HT1080 (cell line): Measurements from ENCODE around the gene ZC3H7A. TPM values are rescaled to one million over a fixed set of nuclear protein-coding genes. Genes with fewer than 3 reads are reported as not detected.

Experiments
- DNase-seq: peaks from one replicate; pipeline ENCODE4 v3.0.0-alpha.2; 2015; ENCODE audit warnings: low read depth
- small RNA-seq: library from RNA; depleted of rRNA; stranded (forward); fragments of <200 nt; gene quantifications from one replicate; pipeline ENCODE3, GENCODE V24; 2014
- total RNA-seq: library from RNA; depleted of rRNA; stranded (reverse); fragments of >200 nt; shearing (Covaris generic); gene quantifications from 2 replicates; pipeline ENCODE4 v1.2.3, GENCODE V29; 2014; rRNA removed

Gene ZC3H7A
- total RNA-seq, 1 experiment from 2014 or later: 35.3 TPM

DNA sequence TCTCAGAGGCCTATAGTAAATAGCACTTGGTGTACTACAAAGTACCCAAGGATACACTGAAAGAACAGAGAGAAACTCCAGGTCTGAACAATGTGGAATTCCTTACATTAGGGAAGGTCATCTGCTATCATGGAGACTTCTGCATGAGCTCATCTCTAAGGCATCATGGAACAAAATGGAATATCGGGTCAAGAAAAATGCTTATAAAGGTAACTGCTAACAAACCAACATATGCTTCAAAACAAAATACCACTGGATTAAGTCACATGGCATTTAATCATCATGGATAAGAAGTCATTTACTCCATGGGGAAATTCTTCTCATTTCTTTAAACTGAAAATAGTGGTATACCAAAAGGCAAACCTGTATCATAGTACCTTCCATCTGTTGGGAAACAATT, 88.6 kb downstream of the ZC3H7A start:
- DNase-seq: no peak

DNA sequence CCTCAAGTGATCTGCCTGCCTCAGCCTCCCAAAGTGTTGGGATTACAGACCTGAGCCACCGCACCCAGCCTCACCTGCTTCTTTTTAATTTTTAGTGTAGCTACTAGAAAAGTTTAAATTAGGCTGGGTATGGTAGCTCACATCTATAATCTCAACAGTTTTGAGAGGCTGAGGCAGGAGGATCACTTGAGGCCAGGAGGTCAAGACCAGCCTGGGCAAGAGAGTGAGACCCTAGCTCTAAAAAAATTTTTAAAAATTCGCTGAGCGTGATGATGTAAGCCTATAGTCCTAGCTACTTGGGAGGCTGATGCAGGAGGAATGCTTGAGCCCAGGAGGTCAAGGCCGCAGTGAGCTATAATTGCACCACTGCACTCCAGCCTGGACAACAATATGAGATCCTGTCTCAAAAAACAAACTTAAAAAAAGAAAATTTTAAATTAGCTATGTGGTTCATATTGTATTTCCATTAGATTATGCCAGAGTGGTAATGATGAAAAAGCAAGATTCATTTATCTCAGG, 89.3 kb downstream of the ZC3H7A start:
- DNase-seq: no peak

DNA sequence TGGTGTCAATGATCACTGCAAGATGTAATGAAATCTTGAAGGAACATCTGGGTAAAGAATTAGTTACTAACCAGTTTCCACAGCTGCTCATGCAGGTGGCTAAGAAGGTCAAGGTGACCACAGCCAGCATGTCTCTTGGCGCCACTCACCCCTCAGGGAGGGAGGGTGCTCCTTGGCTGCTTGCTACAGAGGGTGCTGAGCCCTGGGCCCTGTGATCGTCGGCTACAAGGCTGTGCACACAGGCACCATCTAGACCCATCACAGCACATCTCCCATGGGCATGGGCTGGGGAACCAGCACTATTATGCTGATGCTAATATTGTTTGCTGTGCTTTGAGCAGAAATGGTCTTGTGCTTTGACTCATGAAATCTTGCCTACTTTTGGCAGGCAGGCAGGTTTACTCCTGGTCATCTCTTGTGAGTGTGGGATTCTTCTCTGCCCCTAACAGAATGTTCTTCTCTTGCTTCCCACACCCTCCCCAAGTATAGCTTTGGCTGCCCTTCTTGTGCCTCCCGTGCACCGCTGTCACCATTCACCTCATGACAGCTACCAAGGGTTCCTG, 90.8 kb downstream of the ZC3H7A start:
- no peak for DNase-seq

DNA sequence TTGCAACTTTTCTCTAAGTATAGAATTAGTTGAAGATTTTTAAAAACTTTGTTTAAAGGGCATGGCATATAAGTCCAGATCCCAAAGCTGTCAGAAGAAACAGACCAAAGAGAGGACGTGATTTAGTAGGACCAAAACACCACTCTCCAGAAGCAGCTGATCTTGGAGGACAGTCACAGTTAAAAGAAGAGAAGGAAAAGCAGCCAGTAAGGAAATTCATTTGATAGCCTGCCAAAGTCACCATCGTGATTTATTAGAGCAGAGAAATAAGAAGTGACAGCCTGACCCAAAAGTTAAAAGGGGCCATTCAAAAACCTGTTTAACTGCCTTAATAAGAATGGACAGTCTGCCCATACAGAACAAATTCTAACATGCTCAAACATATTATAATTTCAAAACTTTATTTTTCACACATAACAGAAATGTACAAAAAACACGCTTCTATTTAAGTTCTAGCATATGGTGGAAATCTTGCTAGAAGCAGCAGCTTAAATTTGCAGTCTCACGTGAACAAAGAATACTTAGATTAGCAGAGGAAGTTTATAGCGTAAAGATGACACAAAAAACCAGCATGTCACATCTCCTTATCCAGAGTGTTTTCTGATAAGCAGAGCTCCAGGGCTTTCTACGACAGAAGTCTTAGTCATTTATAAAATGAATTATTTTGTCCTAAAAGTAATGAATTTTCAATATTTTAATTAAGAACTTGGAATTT, 91.6 kb downstream of the ZC3H7A start:
- DNase-seq: no peak

Small RNAs within 50 kb of the gene (small RNA-seq; reads per million reads assigned to genes)
- not detected for gene RF00017

Other genes with a start within 250 kb of the ZC3H7A start
- gene LITAF, start 210.3 kb downstream of the ZC3H7A start, total RNA-seq: 19.9 and 29.8 TPM in 2 replicates
- 9.5 and 10.2 TPM in 2 replicates for gene SNN, start 128.8 kb downstream of the ZC3H7A start, total RNA-seq
- 31.8 and 37.2 TPM in 2 replicates for gene TXNDC11, start 54.4 kb downstream of the ZC3H7A start, total RNA-seq
- 196 and 208 TPM in 2 replicates for gene RSL1D1, start 54.3 kb upstream of the ZC3H7A start, total RNA-seq
- 86.2 and 94.1 TPM in 2 replicates for gene GSPT1, start 118.7 kb upstream of the ZC3H7A start, total RNA-seq
- 0.34 and 1.0 TPM in 2 replicates for gene NPIPB2, start 144.8 kb upstream of the ZC3H7A start, total RNA-seq
- not detected in 2 replicates for gene TNFRSF17, start 168.0 kb upstream of the ZC3H7A start, total RNA-seq
- gene SNX29, start 179.5 kb upstream of the ZC3H7A start, total RNA-seq: 5.4 and 6.1 TPM in 2 replicates